ENCODE results near the gene SMYD3. TPM values are rescaled to one million over a fixed set of nuclear protein-coding genes. Genes with fewer than 3 reads are reported as not detected.

SMYD3 gene
- total RNA-seq, 1 donor: 45.5 TPM

DNA sequence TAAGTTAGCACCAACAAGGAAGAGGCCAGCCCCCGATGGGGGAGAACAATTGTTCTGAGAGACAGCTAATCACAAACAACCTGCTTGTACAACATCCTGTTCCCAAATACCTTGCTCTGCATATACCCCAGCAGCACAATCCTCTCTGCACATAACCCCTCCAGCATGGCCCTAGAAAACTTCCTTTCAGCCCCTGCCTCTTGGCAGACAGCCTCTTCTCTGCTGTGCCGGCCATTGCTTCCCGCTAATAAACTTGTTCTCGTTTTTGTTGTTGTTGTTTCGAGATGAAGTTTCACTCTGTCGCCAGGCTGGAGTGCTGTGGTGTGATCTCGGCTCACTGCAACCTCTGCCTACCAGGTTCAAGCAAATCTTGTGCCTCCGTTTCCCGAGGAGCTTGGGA lies 392.7 kb downstream of the SMYD3 start:
- no peak overlapping the region for H3K4me3 ChIP-seq (ENCODE audit: low read depth, low read length)
- DNase-seq (ENCODE audit: low read depth): no peak
- no peak for TF ChIP-seq CTCF (IDR thresholded peaks at IDR 0.05; ENCODE audit: insufficient read depth, low read length)

- DNase-seq (ENCODE audit: low read depth): no peak
- no peak overlapping the region for H3K4me3 ChIP-seq (ENCODE audit: low read depth, low read length)
- TF ChIP-seq CTCF (IDR thresholded peaks at IDR 0.05; ENCODE audit: insufficient read depth, low read length): no peak
Measured at GRCh38 chr1:246113555-246114095, 393.5 kb downstream of the SMYD3 start.

DNA sequence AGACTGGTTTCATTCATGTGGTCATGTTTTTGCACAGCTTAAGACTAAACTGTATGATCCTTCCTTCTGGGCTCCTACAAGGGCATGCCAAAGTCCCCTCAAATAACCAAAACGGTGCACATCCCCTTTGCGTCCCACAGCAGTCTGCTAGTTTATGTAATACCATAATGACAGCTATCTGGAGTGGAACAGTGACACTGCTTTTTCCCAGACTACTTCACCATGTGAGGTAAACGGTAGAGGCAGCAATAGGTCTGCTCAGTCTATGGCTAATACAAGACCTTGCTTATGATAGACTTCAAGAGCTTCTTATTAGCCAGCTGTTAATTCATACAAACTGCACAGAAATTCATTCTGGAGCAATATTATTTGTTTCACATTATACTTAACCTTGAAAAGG lies 395.5 kb downstream of the SMYD3 start:
- DNase-seq (ENCODE audit: low read depth): no peak

GRCh38 chr1:246110343-246111219 lies 396.5 kb downstream of the SMYD3 start:
- no peak for DNase-seq (ENCODE audit: low read depth)
- no peak for TF ChIP-seq CTCF (IDR thresholded peaks at IDR 0.05; ENCODE audit: insufficient read depth, low read length)
- no peak overlapping the region for H3K4me3 ChIP-seq (ENCODE audit: low read depth, low read length)

More for the DNA sequence above, 395.5 kb downstream of the SMYD3 start:
- H3K4me3 ChIP-seq (ENCODE audit: low read depth, low read length): no peak overlapping the region
- no peak for TF ChIP-seq CTCF (IDR thresholded peaks at IDR 0.05; ENCODE audit: insufficient read depth, low read length)

DNA sequence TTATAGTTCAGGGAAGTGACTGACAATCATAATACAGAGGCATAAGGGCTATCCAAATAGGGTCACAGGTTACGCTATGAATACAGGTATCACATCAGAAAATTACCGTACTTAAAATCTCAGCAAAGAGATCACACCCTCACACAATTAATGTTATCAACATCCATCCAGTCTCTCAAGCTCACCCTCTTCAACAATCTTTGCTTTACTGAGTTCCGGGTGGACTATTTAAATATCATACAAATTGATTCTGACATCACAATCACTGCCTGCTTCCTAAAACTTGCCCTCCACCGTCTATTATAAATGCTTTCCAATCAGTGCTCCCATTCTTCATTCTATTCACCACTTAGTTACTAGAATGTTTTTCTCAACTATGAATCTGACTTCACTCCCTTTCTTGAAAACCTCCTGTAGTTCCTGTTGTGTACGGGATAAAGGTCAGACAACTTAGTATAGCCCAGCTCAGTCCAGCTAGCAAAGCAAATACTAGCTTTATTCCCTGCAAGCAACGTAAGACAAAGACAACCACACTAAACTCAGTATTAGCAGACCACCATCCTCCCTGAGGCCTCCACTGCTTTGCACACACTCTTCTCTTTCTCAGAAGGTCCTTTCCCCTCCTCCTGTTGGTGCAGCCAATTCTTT lies 398.7 kb downstream of the SMYD3 start:
- no peak for TF ChIP-seq CTCF (IDR thresholded peaks at IDR 0.05; ENCODE audit: insufficient read depth, low read length)
- no peak overlapping the region for H3K4me3 ChIP-seq (ENCODE audit: low read depth, low read length)
- no peak for DNase-seq (ENCODE audit: low read depth)

GRCh38 chr1:246107516-246108277 lies 399.4 kb downstream of the SMYD3 start:
- TF ChIP-seq CTCF (IDR thresholded peaks at IDR 0.05; ENCODE audit: insufficient read depth, low read length): no peak
- no peak overlapping the region for H3K4me3 ChIP-seq (ENCODE audit: low read depth, low read length)
- peak; percentile 52 for DNase-seq (ENCODE audit: low read depth)

Data from fibroblast of the aortic adventitia (primary cell).